Loucy (cell line): ENCODE measurements around the gene SETD3.
"Not testable (repeated sequence)": the region's sequence is repeated elsewhere in the genome, so short reads cannot be mapped to it uniquely, and the experiment has no call there.

Experiments
- H2AFZ ChIP-seq: fragments of 200-600 bp; sonication (generic); 2 replicates; pipeline ENCODE4 v1.6.0; 2016; ENCODE audit warnings: antibody characterized with exemption, mild to moderate bottlenecking, low read length, moderate library complexity
- H3F3A ChIP-seq: fragments of 200-600 bp; 2 replicates; pipeline ENCODE4 v1.6.0; 2016; ENCODE audit warnings: antibody characterized with exemption, low read depth, mild to moderate bottlenecking
- H3K27me3 ChIP-seq: fragments of 200-600 bp; sonication (generic); 2 replicates; pipeline ENCODE4 v1.6.1; 2014; ENCODE audit warnings: low read length, mild to moderate bottlenecking; ENCODE audit not compliant: insufficient read depth, poor library complexity, severe bottlenecking
- H3K36me3 ChIP-seq: fragments of 200-600 bp; sonication (generic); 2 replicates; pipeline ENCODE4 v1.6.1; 2016; ENCODE audit warnings: low read length; ENCODE audit not compliant: insufficient read depth
- H3K4me1 ChIP-seq: fragments of 200-600 bp; sonication (generic); 2 replicates; pipeline ENCODE4 v1.5.1; 2014; ENCODE audit warnings: low read length, mild to moderate bottlenecking; ENCODE audit not compliant: insufficient read depth, poor library complexity, severe bottlenecking
- H3K4me2 ChIP-seq: fragments of 200-600 bp; sonication (generic); 2 replicates; pipeline ENCODE4 v1.6.0; 2014; ENCODE audit warnings: antibody characterized with exemption, low read length, low read depth, mild to moderate bottlenecking; ENCODE audit not compliant: poor library complexity, severe bottlenecking
- H3K4me3 ChIP-seq: fragments of 200-600 bp; sonication (generic); 2 replicates; pipeline ENCODE4 v1.5.1; 2014; ENCODE audit warnings: low read length, mild to moderate bottlenecking, mixed read lengths; ENCODE audit not compliant: poor library complexity, severe bottlenecking
- H3K79me2 ChIP-seq: fragments of 200-600 bp; sonication (generic); 2 replicates; pipeline ENCODE4 v1.6.1; 2014; ENCODE audit warnings: low read length; ENCODE audit not compliant: insufficient read depth
- H3K9ac ChIP-seq: fragments of 200-600 bp; sonication (generic); 2 replicates; pipeline ENCODE4 v1.6.0; 2014; ENCODE audit warnings: mild to moderate bottlenecking, low read depth, low read length, moderate library complexity; ENCODE audit not compliant: poor library complexity, severe bottlenecking
- H3K9me2 ChIP-seq: fragments of 200-600 bp; sonication (generic); replicated peaks from 2 replicates; pipeline ENCODE4 v1.6.1; 2016; ENCODE audit warnings: low read depth, low read length, mixed read lengths
- H3K9me3 ChIP-seq: fragments of 200-600 bp; sonication (generic); 2 replicates; pipeline ENCODE4 v1.6.1; 2014; ENCODE audit warnings: mild to moderate bottlenecking, antibody characterized with exemption, low read length, low read depth; ENCODE audit not compliant: insufficient read depth
- H4K20me1 ChIP-seq: fragments of 200-600 bp; sonication (generic); 2 replicates; pipeline ENCODE4 v1.6.0; 2014; ENCODE audit warnings: antibody characterized with exemption, low read length, mild to moderate bottlenecking; ENCODE audit not compliant: insufficient read depth, poor library complexity, severe bottlenecking
- CTCF ChIP-seq: fragments of 200-600 bp; sonication (generic); conservative IDR thresholded peaks from 2 replicates; pipeline ENCODE4 v1.5.1; 2014; ENCODE audit warnings: mild to moderate bottlenecking, antibody characterized with exemption, low read length
- EZH2phosphoT487 ChIP-seq: fragments of 200-600 bp; IDR thresholded peaks from 2 replicates; pipeline ENCODE4 v1.6.1; 2018; ENCODE audit warnings: antibody characterized with exemption, mild to moderate bottlenecking, moderate library complexity, borderline replicate concordance

SETD3 gene

DNA sequence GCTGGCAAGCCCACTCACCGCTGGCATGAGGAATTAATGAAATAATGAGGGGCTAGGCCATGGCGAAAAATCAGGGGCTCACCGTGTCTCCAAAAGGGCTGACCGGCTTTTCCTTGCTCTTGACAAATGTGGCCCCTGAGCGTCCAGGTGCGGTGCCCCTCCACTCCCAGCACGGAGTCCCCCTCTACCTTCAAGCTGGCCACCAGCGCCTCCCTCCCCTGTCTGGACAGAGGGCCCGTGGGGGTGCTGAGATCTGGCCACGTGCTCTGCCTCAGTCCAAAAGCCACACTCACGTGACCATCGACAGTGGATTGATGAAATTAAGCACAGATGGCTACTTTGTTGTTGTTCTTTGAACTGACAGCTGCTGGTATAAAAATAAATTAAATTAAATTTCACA, 129.9 kb downstream of the SETD3 start:
- no peaks in the 10 kb centered on the region for H3K27me3 ChIP-seq
- no peaks in the 10 kb centered on the region for H4K20me1 ChIP-seq

DNA sequence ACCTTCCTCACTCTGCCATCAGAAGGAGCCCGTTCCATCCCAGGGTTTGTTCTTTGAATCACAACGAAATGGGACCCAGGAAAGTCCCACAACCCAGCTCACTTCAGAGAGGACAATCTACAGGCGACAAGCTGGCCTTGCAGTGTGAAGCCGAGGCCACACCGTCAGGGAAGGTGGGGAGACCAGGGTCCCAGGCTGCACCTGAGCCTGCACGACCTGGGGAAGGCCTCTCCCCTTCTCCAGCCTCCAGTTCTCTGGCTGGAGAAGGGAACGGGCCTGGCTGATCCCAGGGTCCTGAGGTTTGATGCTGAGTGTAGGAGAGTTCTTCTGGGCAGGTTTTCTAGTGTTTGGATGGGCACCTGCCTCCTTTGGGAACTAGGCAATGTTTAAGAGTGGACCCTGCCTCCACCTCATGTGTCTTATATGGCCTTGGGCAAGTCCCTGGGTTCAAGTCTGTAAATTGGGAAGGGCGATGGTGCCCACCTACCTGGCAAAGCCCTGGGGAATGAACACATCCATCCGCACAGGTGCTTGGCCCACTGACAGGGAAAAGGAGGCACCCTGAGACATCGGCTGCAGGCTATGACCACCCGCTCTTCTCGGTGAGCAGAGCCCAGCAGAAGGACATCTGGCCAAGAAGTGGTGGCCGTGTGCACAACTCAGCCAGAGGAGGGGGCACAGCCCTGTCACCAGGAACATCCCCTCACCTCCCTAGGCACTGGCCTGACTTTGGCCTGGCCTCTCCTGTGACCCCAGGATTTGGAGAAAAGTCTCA, 130.8 kb downstream of the SETD3 start:
- Histone ChIP-seq H3K9ac (no peak overlapping the region), H3K79me2 (no peaks in the 10 kb centered on the region), H3K27me3 (no peaks in the 10 kb centered on the region), H4K20me1 (no peaks in the 10 kb centered on the region), H3K36me3 (no peaks in the 10 kb centered on the region), H3F3A (no peaks in the 10 kb centered on the region), H3K9me2 (no peaks in the 10 kb centered on the region), H3K4me1 (no peaks in the 10 kb centered on the region), H2AFZ (no peak overlapping the region), H3K4me2 (no peak overlapping the region), H3K9me3 (no peaks in the 10 kb centered on the region), H3K4me3 (no peak overlapping the region)
- TF ChIP-seq CTCF (no peak), EZH2phosphoT487 (no peak)

More for the DNA sequence above, 129.9 kb downstream of the SETD3 start:
- no peaks in the 10 kb centered on the region for H3F3A ChIP-seq
- H3K36me3 ChIP-seq = no peaks in the 10 kb centered on the region
- H3K4me3 ChIP-seq = no peak overlapping the region
- H3K9me3 ChIP-seq = no peaks in the 10 kb centered on the region
- H3K9ac ChIP-seq = no peak overlapping the region
- no peak for TF ChIP-seq EZH2phosphoT487
- no peak for TF ChIP-seq CTCF
- H2AFZ ChIP-seq = no peak overlapping the region
- no peak overlapping the region for H3K4me2 ChIP-seq
- H3K9me2 ChIP-seq = no peaks in the 10 kb centered on the region
- no peaks in the 10 kb centered on the region for H3K4me1 ChIP-seq
- no peaks in the 10 kb centered on the region for H3K79me2 ChIP-seq

GRCh38 chr14:99348816-99349614, 131.6 kb downstream of the SETD3 start:
- no peaks in the 10 kb centered on the region for H3K36me3 ChIP-seq
- H3K4me2 ChIP-seq = no peak overlapping the region
- TF ChIP-seq EZH2phosphoT487 (no peak), CTCF (no peak)
- H3K27me3 ChIP-seq = no peaks in the 10 kb centered on the region
- no peaks in the 10 kb centered on the region for H3F3A ChIP-seq
- no peak overlapping the region for H3K4me3 ChIP-seq
- no peaks in the 10 kb centered on the region for H3K9me3 ChIP-seq
- no peaks in the 10 kb centered on the region for H3K4me1 ChIP-seq
- H4K20me1 ChIP-seq = no peaks in the 10 kb centered on the region
- no peaks in the 10 kb centered on the region for H3K79me2 ChIP-seq
- no peak overlapping the region for H2AFZ ChIP-seq
- no peaks in the 10 kb centered on the region for H3K9me2 ChIP-seq
- no peak overlapping the region for H3K9ac ChIP-seq

DNA sequence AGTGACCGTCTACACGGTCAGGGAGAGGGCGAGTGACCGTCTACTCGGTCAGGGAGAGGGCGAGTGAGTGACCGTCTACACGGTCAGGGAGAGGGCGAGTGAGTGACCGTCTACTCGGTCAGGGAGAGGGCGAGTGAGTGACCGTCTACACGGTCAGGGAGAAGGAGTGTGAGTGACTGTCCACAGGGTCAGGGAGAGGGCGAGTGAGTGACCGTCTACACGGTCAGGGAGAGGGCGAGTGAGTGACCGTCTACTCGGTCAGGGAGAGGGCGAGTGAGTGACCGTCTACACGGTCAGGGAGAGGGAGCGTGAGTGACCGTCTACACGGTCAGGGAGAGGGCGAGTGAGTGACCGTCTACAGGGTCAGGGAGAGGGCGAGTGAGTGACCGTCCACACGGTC, 132.4 kb downstream of the SETD3 start:
- H2AFZ ChIP-seq, H3K4me2 ChIP-seq, H3K79me2 ChIP-seq, H4K20me1 ChIP-seq, H3K9ac ChIP-seq, H3K36me3 ChIP-seq, H3K4me1 ChIP-seq, H3K9me2 ChIP-seq, H3K4me3 ChIP-seq, H3F3A ChIP-seq, H3K9me3 ChIP-seq, H3K27me3 ChIP-seq: not testable (repeated sequence)
